H1 (cell line): ENCODE measurements around the gene MAJIN. TPM values are rescaled to one million over a fixed set of nuclear protein-coding genes. Genes with fewer than 3 reads are reported as not detected.

Experiments
- CTCF ChIA-PET: fragments of 300-600 bp; sonication (Branson Sonifier 250); formaldehyde crosslinking; loops from one replicate; lab custom pipeline; 2021; ENCODE audit not compliant: partially characterized antibody; lab: Charles Lee
- POLR2A ChIA-PET: fragments of 300-600 bp; sonication (Branson Sonifier 250); formaldehyde crosslinking; loops from one replicate; lab custom pipeline; 2021; ENCODE audit warnings: inconsistent platforms; ENCODE audit not compliant: partially characterized antibody; lab: Charles Lee
- DNase-seq, 2 experiments: peaks; one replicate each; pipeline versions ENCODE4 v3.0.0 to v3.0.0-alpha.2; 2010 to 2022; ENCODE audit warnings: low spot score in 2 of 2, low read depth in 1 of 2, mixed read lengths in 1 of 2
- FAIRE-seq: peaks from 2 replicates; lab custom pipeline; 2011; peaks lifted over from hg19 to GRCh38; lab: Jason Lieb, UNC
- H2AFZ ChIP-seq: 2 replicates; pipeline ENCODE4 v1.8.1; 2012; ENCODE audit warnings: low read length, inconsistent platforms
- H2AK5ac ChIP-seq: 2 replicates; pipeline ENCODE4 v1.6.1; 2013; ENCODE audit warnings: low read depth, low read length
- H2BK120ac ChIP-seq: replicated peaks from 2 replicates; pipeline ENCODE3; 2013; ENCODE audit warnings: low read depth, low read length, inconsistent platforms
- H2BK12ac ChIP-seq: 2 replicates; pipeline ENCODE4 v1.6.1; 2013; ENCODE audit warnings: low read depth, low read length
- H2BK15ac ChIP-seq: 2 replicates; pipeline ENCODE4 v1.6.1; 2013; ENCODE audit warnings: low read length
- H2BK20ac ChIP-seq: 2 replicates; pipeline ENCODE4 v1.6.1; 2013; ENCODE audit warnings: low read length
- H2BK5ac ChIP-seq: 2 replicates; pipeline ENCODE4 v1.6.1; 2013; ENCODE audit warnings: low read depth, low read length
- H3K14ac ChIP-seq: 2 replicates; pipeline ENCODE4 v1.6.1; 2013; ENCODE audit warnings: inconsistent platforms; ENCODE audit not compliant: insufficient read length
- H3K18ac ChIP-seq: 2 replicates; pipeline ENCODE4 v1.6.1; 2013; ENCODE audit warnings: low read length; ENCODE audit errors: extremely low read depth
- H3K23ac ChIP-seq: 2 replicates; pipeline ENCODE4 v1.6.1; 2013; ENCODE audit warnings: inconsistent platforms; ENCODE audit not compliant: insufficient read length
- H3K23me2 ChIP-seq: 2 replicates; pipeline ENCODE4 v1.6.1; 2013; ENCODE audit warnings: low read depth, low read length
- H3K27ac ChIP-seq: 2 replicates; pipeline ENCODE4 v1.6.1; 2011; ENCODE audit warnings: low read depth, low read length, inconsistent platforms
- H3K27me3 ChIP-seq, 4 experiments: replicated peaks in 1 of 4; 1 replicate in 1 of 4; 2 replicates in 3 of 4; pipeline versions ENCODE4 v1.6.1 to v1.8.1; 2011 to 2013; ENCODE audit warnings: low read length in 3 of 4, mild to moderate bottlenecking in 3 of 4, inconsistent platforms in 2 of 4, mixed read lengths in 2 of 4, moderate library complexity in 1 of 4; ENCODE audit not compliant: control insufficient read depth in 3 of 4, insufficient read depth in 3 of 4; ENCODE audit errors: extremely low read depth in 1 of 4
- H3K36me3 ChIP-seq, 4 experiments: 2 replicates each; pipeline versions ENCODE4 v1.6.1 to v1.8.1; 2011 to 2013; ENCODE audit warnings: mild to moderate bottlenecking in 4 of 4, low read length in 3 of 4, moderate library complexity in 2 of 4, control low read depth in 1 of 4, inconsistent platforms in 1 of 4; ENCODE audit not compliant: insufficient read depth in 4 of 4, control insufficient read depth in 2 of 4
- H3K4ac ChIP-seq: replicated peaks from 2 replicates; pipeline ENCODE3; 2013; ENCODE audit warnings: low read length, low read depth, mixed read lengths, inconsistent platforms; ENCODE audit not compliant: insufficient read length
- H3K4me1 ChIP-seq, 4 experiments: replicated peaks in 1 of 4; 1 replicate in 1 of 4; 2 replicates in 3 of 4; pipeline versions ENCODE4 v1.6.1 to v1.8.1; 2011 to 2013; ENCODE audit warnings: low read length in 3 of 4, inconsistent platforms in 2 of 4, mixed read lengths in 1 of 4; ENCODE audit not compliant: insufficient read depth in 4 of 4, control insufficient read depth in 3 of 4
- H3K4me2 ChIP-seq, 2 experiments: 2 replicates each; pipeline versions ENCODE4 v1.6.1 to v1.8.1; 2011 to 2013; ENCODE audit warnings: low read depth in 2 of 2, low read length in 2 of 2, control low read depth in 1 of 2, inconsistent platforms in 1 of 2, mild to moderate bottlenecking in 1 of 2; ENCODE audit not compliant: insufficient read depth in 1 of 2
- H3K4me3 ChIP-seq, 4 experiments: fragments of 200-600, 300-600 bp in 1 of 4; sonication (generic), shearing (Covaris generic), sonication (Bioruptor Twin) in 1 of 4; 2 replicates each; pipeline versions ENCODE4 v1.5.1 to v1.8.1; 2011 to 2016; ENCODE audit warnings: low read length in 4 of 4, low read depth in 3 of 4, control low read depth in 2 of 4, inconsistent platforms in 2 of 4, mild to moderate bottlenecking in 2 of 4, mixed read lengths in 1 of 4, moderate library complexity in 1 of 4; ENCODE audit not compliant: insufficient read depth in 2 of 4; ENCODE audit errors: extremely low read depth in 1 of 4
- H3K56ac ChIP-seq: replicated peaks from 2 replicates; pipeline ENCODE3; 2013; ENCODE audit warnings: low read depth, mild to moderate bottlenecking, mixed read lengths, low read length, inconsistent platforms; ENCODE audit not compliant: insufficient read length
- H3K79me1 ChIP-seq: 2 replicates; pipeline ENCODE4 v1.6.1; 2013; ENCODE audit warnings: low read depth, low read length, control low read depth
- H3K79me2 ChIP-seq, 2 experiments: 2 replicates each; pipeline versions ENCODE4 v1.6.1 to v1.8.1; 2012 to 2013; ENCODE audit warnings: low read length in 2 of 2, mild to moderate bottlenecking in 2 of 2, inconsistent platforms in 1 of 2; ENCODE audit not compliant: insufficient read depth in 2 of 2, control insufficient read depth in 1 of 2
- H3K9ac ChIP-seq, 4 experiments: replicated peaks in 1 of 4; 1 replicate in 1 of 4; 2 replicates in 3 of 4; pipeline versions ENCODE4 v1.6.1 to v1.8.1; 2011 to 2013; ENCODE audit warnings: low read depth in 3 of 4, low read length in 3 of 4, control low read depth in 2 of 4, mild to moderate bottlenecking in 2 of 4, moderate library complexity in 2 of 4, inconsistent platforms in 1 of 4; ENCODE audit errors: extremely low read depth in 1 of 4
- H3K9me3 ChIP-seq, 2 experiments: 2 replicates each; pipeline versions ENCODE4 v1.6.1 to v1.8.1; 2012 to 2013; ENCODE audit warnings: mild to moderate bottlenecking in 2 of 2, moderate library complexity in 2 of 2, control low read depth in 1 of 2, inconsistent platforms in 1 of 2, low read depth in 1 of 2, low read length in 1 of 2, mixed read lengths in 1 of 2; ENCODE audit not compliant: insufficient read depth in 2 of 2
- H4K20me1 ChIP-seq, 2 experiments: replicated peaks in 1 of 2; 2 replicates each; pipeline versions ENCODE3 to v1.8.1; 2011 to 2013; ENCODE audit warnings: inconsistent platforms in 2 of 2, low read length in 2 of 2, mild to moderate bottlenecking in 1 of 2; ENCODE audit not compliant: insufficient read depth in 2 of 2, control insufficient read depth in 1 of 2
- H4K5ac ChIP-seq: 2 replicates; pipeline ENCODE4 v1.6.1; 2013; ENCODE audit warnings: low read length, low read depth, mixed read lengths, inconsistent platforms; ENCODE audit not compliant: insufficient read length
- H4K8ac ChIP-seq: 2 replicates; pipeline ENCODE4 v1.8.0; 2013; ENCODE audit warnings: mild to moderate bottlenecking, moderate library complexity, low read length, inconsistent platforms; ENCODE audit not compliant: insufficient read depth; ENCODE audit errors: extremely low read depth
- H4K91ac ChIP-seq: replicated peaks from 2 replicates; pipeline ENCODE3; 2013; ENCODE audit warnings: low read length, mixed read lengths, inconsistent platforms; ENCODE audit not compliant: insufficient read length
- CBX8 ChIP-seq: fragments of 300-800, 300-1000 bp; sonication (generic); IDR thresholded peaks from 2 replicates; pipeline ENCODE4 v1.7.1; 2016; ENCODE audit warnings: low read depth, low read length, borderline replicate concordance
- CREB1 ChIP-seq: IDR thresholded peaks from 2 replicates; pipeline ENCODE4 v1.6.1; 2012; ENCODE audit warnings: inconsistent platforms
- EP300 ChIP-seq, 2 experiments: IDR thresholded peaks; 1 replicate in 1 of 2; 2 replicates in 1 of 2; pipeline ENCODE4 v1.6.1; 2011 to 2012; ENCODE audit warnings: low read depth in 2 of 2, low read length in 2 of 2, mild to moderate bottlenecking in 2 of 2, borderline replicate concordance in 1 of 2, inconsistent platforms in 1 of 2, moderate library complexity in 1 of 2
- FOSL1 ChIP-seq: IDR thresholded peaks from 2 replicates; pipeline ENCODE4 v1.6.1; 2011; ENCODE audit warnings: mild to moderate bottlenecking, low read depth, low read length, moderate library complexity; ENCODE audit not compliant: insufficient read depth
- MAFK ChIP-seq: IDR thresholded peaks from 2 replicates; pipeline ENCODE4 v1.6.1; 2012; ENCODE audit warnings: low read depth, mild to moderate bottlenecking, improper control_type of control experiment, low read length
- POLR2A ChIP-seq, 2 experiments: IDR thresholded peaks; 1 replicate in 1 of 2; 2 replicates in 1 of 2; pipeline ENCODE4 v1.6.1; 2011; ENCODE audit warnings: low read depth in 2 of 2, low read length in 2 of 2, mild to moderate bottlenecking in 2 of 2; ENCODE audit errors: control extremely low read depth in 1 of 2
- RXRA ChIP-seq: IDR thresholded peaks from 2 replicates; pipeline ENCODE4 v1.6.1; 2011; ENCODE audit warnings: low read depth, mild to moderate bottlenecking, low read length, moderate library complexity; ENCODE audit not compliant: insufficient read depth
- SP4 ChIP-seq: IDR thresholded peaks from 2 replicates; pipeline ENCODE4 v1.6.1; 2012; ENCODE audit warnings: low read length, inconsistent platforms
- TCF12 ChIP-seq: IDR thresholded peaks from 2 replicates; pipeline ENCODE4 v1.6.1; 2011; ENCODE audit warnings: low read depth, mild to moderate bottlenecking, low read length
- WGBS, 2 experiments: shearing (Covaris generic) in 1 of 2; methylation state at CpG; one replicate each; pipeline versions ENCODE4 v1.1.6 to v1.1.7; 2013 to 2015; ENCODE audit warnings: low lambda C conversion rate in 2 of 2, mixed read lengths in 2 of 2, inconsistent platforms in 1 of 2, low coverage in 1 of 2, missing lambda C conversion rate in 1 of 2; ENCODE audit not compliant: insufficient replicate concordance in 2 of 2, insufficient coverage in 1 of 2, insufficient read length in 1 of 2; ENCODE audit errors: extremely low coverage in 1 of 2, missing lambda C conversion rate in 1 of 2; 5-methylcytosine and 5-hydroxymethylcytosine counted together
- polyA plus RNA-seq, 7 experiments: library from polyadenylated mRNA; depleted of rRNA in 3 of 7; stranded (reverse) in 5 of 7; unstranded in 2 of 7; fragments of >200 nt in 5 of 7; fragments of 200-250 nt in 2 of 7; gene quantifications; 1 replicate in 5 of 7; 2 replicates in 1 of 7; 4 replicates in 1 of 7; pipeline versions ENCODE4 v1.2.1 to v1.2.3, GENCODE V29; 2011 to 2013; ENCODE audit warnings: missing spikeins in 2 of 7, mixed read lengths in 2 of 7
- total RNA-seq: library from RNA; stranded (reverse); fragmentation: NEBNext Ultra II Directional; extraction: Animal tissue kit (Norgen Biotek cat#: 25700); gene quantifications from 2 replicates; pipeline ENCODE4 v1.2.1, GENCODE V29; 2021

The MAJIN gene
- total and polyA plus RNA-seq, 2 of the 8 experiments (the other 6 are each of a cell fraction or from before 2014, with no cell fraction given): not detected

- H4K5ac ChIP-seq: no peak overlapping the region
- H3K36me3 ChIP-seq: peaks cover 3 to 28% (median 18%) of the 10 kb centered on the region in 4 experiments; a peak in 6 of 8 replicates
- no peaks in the 10 kb centered on the region for H3K79me1 ChIP-seq
- DNase-seq (no peak), FAIRE-seq (no peak)
- H3K4ac ChIP-seq: no peak overlapping the region
- POLR2A ChIA-PET: no interaction called here
- no peak overlapping the region for H3K27ac ChIP-seq
- H2BK5ac ChIP-seq: no peak overlapping the region
- no peak overlapping the region for H2BK12ac ChIP-seq
- H2BK15ac ChIP-seq: no peak overlapping the region
- no peak overlapping the region for H3K23ac ChIP-seq
- H3K9ac ChIP-seq: no peak overlapping the region
- WGBS, 2 experiments: 91% methylated on average over 11 of the region's 11 CpGs; no CpG with 5 or more reads in 1 of the 2 experiments
- no peak overlapping the region for H3K4me3 ChIP-seq
- CTCF ChIA-PET: interaction anchor here (0.6 to 1.8 kb wide), 4 partner anchors 8 to 97 kb away, joined by 3 to 11 read pairs (median 4); partner anchors contain the start of genes ARL2 and SAC3D1
- peaks cover 0 to 3% of the 10 kb centered on the region in 2 experiments; a peak in 1 of 4 replicates for H3K79me2 ChIP-seq
- H2AFZ ChIP-seq: no peak overlapping the region
- H3K56ac ChIP-seq: no peak overlapping the region
- no peak overlapping the region for H4K8ac ChIP-seq
- no peak overlapping the region for H2AK5ac ChIP-seq
- H3K27me3 ChIP-seq: no peaks in the 10 kb centered on the region
- no peak overlapping the region for H2BK20ac ChIP-seq
- no peaks in the 10 kb centered on the region for H3K4me1 ChIP-seq
- no peaks in the 10 kb centered on the region for H3K9me3 ChIP-seq
- peaks cover 3 to 7% of the 10 kb centered on the region in 2 experiments for H4K20me1 ChIP-seq
- H4K91ac ChIP-seq: no peak overlapping the region
- H3K18ac ChIP-seq: no peak overlapping the region
- H3K23me2 ChIP-seq: no peaks in the 10 kb centered on the region
- H3K14ac ChIP-seq: no peak overlapping the region
- H3K4me2 ChIP-seq: no peak overlapping the region
- H2BK120ac ChIP-seq: no peak overlapping the region
- TF ChIP-seq TCF12 (no peak), CREB1 (no peak), POLR2A (IDR thresholded peaks at IDR 0.05; ENCODE audit: control extremely low read depth in 1 of 2, low read depth in 2 of 2, low read length in 2 of 2) (no peak), CBX8 (no peak), FOSL1 (no peak), RXRA (no peak), SP4 (no peak), EP300 (IDR thresholded peaks at IDR 0.05; ENCODE audit: borderline replicate concordance in 1 of 2, low read depth in 2 of 2, low read length in 2 of 2) (no peak), MAFK (no peak)
These were observed 49.6 kb upstream of the MAJIN start for GRCh38 chr11:65021509-65021908.
